ENCODE measurements around the gene MSL3B.

Gene MSL3B

DNA sequence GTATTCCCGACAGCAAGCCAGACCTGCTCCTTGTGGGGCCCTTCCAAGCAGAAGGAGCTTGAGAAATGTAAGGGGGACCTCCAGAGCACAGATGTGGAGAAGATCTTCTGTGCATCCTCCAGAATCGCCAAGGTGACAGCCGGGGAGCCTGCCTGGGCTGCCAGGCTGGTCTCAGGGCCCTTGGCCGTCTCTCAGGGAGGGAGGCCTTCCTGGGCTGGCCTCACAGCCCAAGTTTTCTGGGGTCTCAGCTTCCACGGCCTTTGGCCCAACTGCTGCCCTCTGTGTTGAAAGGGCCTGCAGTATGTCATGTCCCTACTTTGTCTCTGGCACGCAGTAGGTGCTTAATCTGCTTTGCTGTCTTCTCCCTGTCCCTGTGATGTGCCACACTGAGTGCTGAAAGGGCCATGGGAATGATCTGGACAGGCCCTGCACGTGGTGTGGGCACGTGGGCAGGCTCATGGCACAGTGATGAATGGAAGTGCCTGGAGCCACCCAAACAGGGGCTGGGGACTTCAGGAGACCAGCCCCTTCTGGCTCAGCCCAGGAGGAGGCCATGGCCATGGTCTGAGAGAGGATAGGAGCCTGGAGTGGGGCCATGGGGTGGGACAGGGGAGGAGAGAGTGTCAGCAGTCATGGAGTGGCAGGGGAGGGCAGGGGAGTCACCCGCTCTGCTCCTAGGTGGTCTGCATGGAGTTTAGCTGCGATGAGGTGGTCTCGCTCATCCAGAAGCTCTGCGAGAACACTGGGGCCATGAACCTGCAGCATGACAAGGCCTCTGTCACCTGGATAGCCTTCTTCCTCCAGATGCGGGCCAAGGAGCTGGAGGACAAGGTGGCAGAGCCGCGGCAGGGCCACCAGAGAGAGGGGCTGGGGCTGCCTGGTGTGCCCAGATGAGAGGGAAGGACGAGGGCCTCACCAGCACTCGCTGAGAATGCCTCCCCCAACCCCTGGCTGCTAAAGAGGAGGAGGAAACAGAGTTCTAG lies 49.3 kb downstream of the MSL3B start:
- Histone ChIP-seq H3K4me3 (replicated peaks in 1 of 2; ENCODE audit: low read depth in 1 of 2, low read length in 2 of 2) (no peak overlapping the region), H3K36me3 (ENCODE audit: control insufficient read depth in 1 of 2, insufficient read depth in 2 of 2, low read length in 2 of 2) (no peaks in the 10 kb centered on the region), H4K20me1 (ENCODE audit: insufficient read depth) (no peaks in the 10 kb centered on the region), H3K9me2 (ENCODE audit: insufficient read depth) (no peaks in the 10 kb centered on the region), H3K9me3 (ENCODE audit: control insufficient read depth in 1 of 2, insufficient read depth in 1 of 2, low read depth in 1 of 2, low read length in 2 of 2) (no peaks in the 10 kb centered on the region), H3K4me2 (ENCODE audit: low read length) (no peak overlapping the region), H3K27ac (ENCODE audit: low read depth, low read length) (no peak overlapping the region), H3K27me3 (ENCODE audit: insufficient read depth, low read length) (no peaks in the 10 kb centered on the region), H2AFZ (ENCODE audit: low read depth, low read length, poor library complexity, severe bottlenecking) (no peak overlapping the region), H3K9ac (ENCODE audit: low read length) (no peak overlapping the region), H3K4me1 (ENCODE audit: control insufficient read depth in 1 of 2, insufficient read depth in 2 of 2, low read length in 2 of 2) (no peaks in the 10 kb centered on the region), H3K79me2 (ENCODE audit: insufficient read depth, low read length) (no peaks in the 10 kb centered on the region)
- intact Hi-C loops (cut with micrococcal nuclease) = no loop called here
- ChIA-PET POLR2A (no interaction called here), RAD21 (ENCODE audit: low non-redundant PET in 1 of 2, low total read pairs in 2 of 2, uncharacterized antibody in 2 of 2, unreplicated experiment in 2 of 2) (no interaction called here), CTCF (no interaction called here)
- ATAC-seq = no peak
- no peak for TF ChIP-seq SIN3A (IDR thresholded peaks at IDR 0.05; ENCODE audit: low read depth)
- TF ChIP-seq ZNF274 (IDR thresholded peaks at IDR 0.05; ENCODE audit: low read depth, low read length) = no peak
- TF ChIP-seq, protein P1, sequence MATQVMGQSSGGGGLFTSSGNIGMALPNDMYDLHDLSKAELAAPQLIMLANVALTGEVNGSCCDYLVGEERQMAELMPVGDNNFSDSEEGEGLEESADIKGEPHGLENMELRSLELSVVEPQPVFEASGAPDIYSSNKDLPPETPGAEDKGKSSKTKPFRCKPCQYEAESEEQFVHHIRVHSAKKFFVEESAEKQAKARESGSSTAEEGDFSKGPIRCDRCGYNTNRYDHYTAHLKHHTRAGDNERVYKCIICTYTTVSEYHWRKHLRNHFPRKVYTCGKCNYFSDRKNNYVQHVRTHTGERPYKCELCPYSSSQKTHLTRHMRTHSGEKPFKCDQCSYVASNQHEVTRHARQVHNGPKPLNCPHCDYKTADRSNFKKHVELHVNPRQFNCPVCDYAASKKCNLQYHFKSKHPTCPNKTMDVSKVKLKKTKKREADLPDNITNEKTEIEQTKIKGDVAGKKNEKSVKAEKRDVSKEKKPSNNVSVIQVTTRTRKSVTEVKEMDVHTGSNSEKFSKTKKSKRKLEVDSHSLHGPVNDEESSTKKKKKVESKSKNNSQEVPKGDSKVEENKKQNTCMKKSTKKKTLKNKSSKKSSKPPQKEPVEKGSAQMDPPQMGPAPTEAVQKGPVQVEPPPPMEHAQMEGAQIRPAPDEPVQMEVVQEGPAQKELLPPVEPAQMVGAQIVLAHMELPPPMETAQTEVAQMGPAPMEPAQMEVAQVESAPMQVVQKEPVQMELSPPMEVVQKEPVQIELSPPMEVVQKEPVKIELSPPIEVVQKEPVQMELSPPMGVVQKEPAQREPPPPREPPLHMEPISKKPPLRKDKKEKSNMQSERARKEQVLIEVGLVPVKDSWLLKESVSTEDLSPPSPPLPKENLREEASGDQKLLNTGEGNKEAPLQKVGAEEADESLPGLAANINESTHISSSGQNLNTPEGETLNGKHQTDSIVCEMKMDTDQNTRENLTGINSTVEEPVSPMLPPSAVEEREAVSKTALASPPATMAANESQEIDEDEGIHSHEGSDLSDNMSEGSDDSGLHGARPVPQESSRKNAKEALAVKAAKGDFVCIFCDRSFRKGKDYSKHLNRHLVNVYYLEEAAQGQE (IDR thresholded peaks at IDR 0.05; ENCODE audit: low read depth) = no peak
- TF ChIP-seq POLR2AphosphoS5 (IDR thresholded peaks at IDR 0.05; ENCODE audit: low read depth, low read length) = no peak
- TF ChIP-seq CEBPB (IDR thresholded peaks at IDR 0.05; ENCODE audit: low read depth) = no peak
- TF ChIP-seq ELF1 (IDR thresholded peaks at IDR 0.05; ENCODE audit: borderline replicate concordance, low read depth) = no peak
- TF ChIP-seq, protein P2, sequence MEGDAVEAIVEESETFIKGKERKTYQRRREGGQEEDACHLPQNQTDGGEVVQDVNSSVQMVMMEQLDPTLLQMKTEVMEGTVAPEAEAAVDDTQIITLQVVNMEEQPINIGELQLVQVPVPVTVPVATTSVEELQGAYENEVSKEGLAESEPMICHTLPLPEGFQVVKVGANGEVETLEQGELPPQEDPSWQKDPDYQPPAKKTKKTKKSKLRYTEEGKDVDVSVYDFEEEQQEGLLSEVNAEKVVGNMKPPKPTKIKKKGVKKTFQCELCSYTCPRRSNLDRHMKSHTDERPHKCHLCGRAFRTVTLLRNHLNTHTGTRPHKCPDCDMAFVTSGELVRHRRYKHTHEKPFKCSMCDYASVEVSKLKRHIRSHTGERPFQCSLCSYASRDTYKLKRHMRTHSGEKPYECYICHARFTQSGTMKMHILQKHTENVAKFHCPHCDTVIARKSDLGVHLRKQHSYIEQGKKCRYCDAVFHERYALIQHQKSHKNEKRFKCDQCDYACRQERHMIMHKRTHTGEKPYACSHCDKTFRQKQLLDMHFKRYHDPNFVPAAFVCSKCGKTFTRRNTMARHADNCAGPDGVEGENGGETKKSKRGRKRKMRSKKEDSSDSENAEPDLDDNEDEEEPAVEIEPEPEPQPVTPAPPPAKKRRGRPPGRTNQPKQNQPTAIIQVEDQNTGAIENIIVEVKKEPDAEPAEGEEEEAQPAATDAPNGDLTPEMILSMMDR (IDR thresholded peaks at IDR 0.05 in 2 of 3, conservative IDR thresholded peaks at IDR 0.05 in 1 of 3; ENCODE audit: borderline replicate concordance in 1 of 3, insufficient read depth in 1 of 3, low read depth in 2 of 3, low read length in 2 of 3) = no peak
- TF ChIP-seq RAD21 (IDR thresholded peaks at IDR 0.05; ENCODE audit: low read depth) = no peak
- TF ChIP-seq, protein P3, sequence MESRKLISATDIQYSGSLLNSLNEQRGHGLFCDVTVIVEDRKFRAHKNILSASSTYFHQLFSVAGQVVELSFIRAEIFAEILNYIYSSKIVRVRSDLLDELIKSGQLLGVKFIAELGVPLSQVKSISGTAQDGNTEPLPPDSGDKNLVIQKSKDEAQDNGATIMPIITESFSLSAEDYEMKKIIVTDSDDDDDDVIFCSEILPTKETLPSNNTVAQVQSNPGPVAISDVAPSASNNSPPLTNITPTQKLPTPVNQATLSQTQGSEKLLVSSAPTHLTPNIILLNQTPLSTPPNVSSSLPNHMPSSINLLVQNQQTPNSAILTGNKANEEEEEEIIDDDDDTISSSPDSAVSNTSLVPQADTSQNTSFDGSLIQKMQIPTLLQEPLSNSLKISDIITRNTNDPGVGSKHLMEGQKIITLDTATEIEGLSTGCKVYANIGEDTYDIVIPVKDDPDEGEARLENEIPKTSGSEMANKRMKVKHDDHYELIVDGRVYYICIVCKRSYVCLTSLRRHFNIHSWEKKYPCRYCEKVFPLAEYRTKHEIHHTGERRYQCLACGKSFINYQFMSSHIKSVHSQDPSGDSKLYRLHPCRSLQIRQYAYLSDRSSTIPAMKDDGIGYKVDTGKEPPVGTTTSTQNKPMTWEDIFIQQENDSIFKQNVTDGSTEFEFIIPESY (IDR thresholded peaks at IDR 0.05; ENCODE audit: extremely low read depth, insufficient replicate concordance, low read length) = no peak
- TF ChIP-seq TCF7L2 (IDR thresholded peaks at IDR 0.05; ENCODE audit: borderline replicate concordance, extremely low read depth, insufficient read depth, insufficient read length) = no peak
- TF ChIP-seq JUND (IDR thresholded peaks at IDR 0.05) = no peak
- TF ChIP-seq ZFX (IDR thresholded peaks at IDR 0.05) = no peak
- TF ChIP-seq, protein P4, sequence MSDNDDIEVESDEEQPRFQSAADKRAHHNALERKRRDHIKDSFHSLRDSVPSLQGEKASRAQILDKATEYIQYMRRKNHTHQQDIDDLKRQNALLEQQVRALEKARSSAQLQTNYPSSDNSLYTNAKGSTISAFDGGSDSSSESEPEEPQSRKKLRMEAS (IDR thresholded peaks at IDR 0.05) = no peak
- no peak for TF ChIP-seq EZH2phosphoT487 (IDR thresholded peaks at IDR 0.05; ENCODE audit: borderline replicate concordance)
- TF ChIP-seq POLR2A (IDR thresholded peaks at IDR 0.05; ENCODE audit: borderline replicate concordance, extremely low read depth, insufficient read depth, insufficient read length) = no peak
- no peak for TF ChIP-seq FOSL1 (IDR thresholded peaks at IDR 0.05; ENCODE audit: low read depth)
- no TSS peak for BruUV-seq (replicated peaks)
- DNase-seq (ENCODE audit: low read depth, low spot score) = no peak

Data from HCT116 (cell line).